Measurements from ENCODE around the gene MRM2. TPM values are rescaled to one million over a fixed set of nuclear protein-coding genes. Genes with fewer than 3 reads are reported as not detected.

MRM2 gene
- total RNA-seq, 2 donors from 2014 or later, result 20.9 to 40.2 TPM

DNA sequence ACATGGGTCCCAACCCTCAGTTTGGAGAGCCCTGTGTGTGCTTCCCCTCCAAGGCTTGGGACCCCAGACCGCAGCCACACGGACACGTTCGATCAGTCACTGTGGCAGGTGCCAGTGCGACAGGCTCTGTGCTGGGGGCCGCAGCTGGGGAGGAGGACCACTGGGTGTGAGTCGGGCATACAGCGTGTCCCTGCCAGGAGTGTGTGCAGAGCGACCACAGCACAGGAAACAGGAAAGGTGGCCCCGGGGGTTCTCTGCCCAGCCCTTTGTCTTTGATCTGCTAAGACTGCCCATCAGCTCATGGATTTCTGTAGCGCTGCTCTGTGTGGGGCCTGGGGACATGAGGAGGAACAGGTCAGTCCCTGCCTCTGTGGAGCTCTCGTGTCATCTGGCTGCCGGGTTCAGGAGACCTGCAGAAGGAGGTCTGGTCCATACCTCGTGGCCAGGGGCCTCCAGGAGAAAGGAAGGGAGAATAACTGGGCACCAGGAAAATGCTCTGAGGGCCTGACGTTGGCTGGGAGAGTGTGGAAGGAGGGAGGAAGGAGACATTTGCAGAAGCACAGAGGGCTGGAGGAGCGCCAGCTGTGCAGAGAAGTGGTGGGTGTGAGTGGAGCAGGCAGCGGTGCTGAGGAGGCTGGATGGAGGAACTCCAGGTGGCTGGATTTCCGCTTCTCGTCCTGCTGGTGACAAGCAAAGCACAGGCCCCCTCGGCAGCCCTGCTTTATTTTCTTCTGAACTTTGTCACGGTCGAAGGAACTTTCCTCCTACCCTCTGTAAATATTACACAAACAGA is 4.1 kb upstream of the MRM2 start:
- H3K27me3 Mint-ChIP-seq, result no peaks in the 10 kb centered on the region
- H3K4me3 Mint-ChIP-seq, result no peak overlapping the region
- H3K9me3 Mint-ChIP-seq, result no peaks in the 10 kb centered on the region
- H3K4me1 Mint-ChIP-seq, result peaks cover 7% of the 10 kb centered on the region
- H3K27ac Mint-ChIP-seq, result no peak overlapping the region
- no peak for ATAC-seq (replicated peaks)
- no peaks in the 10 kb centered on the region for H3K36me3 Mint-ChIP-seq (ENCODE audit: low read depth)

- no peak for ATAC-seq (replicated peaks)
- H3K4me1 Mint-ChIP-seq, result peaks cover 7% of the 10 kb centered on the region
- H3K4me3 Mint-ChIP-seq, result no peak overlapping the region
- no peak overlapping the region for H3K27ac Mint-ChIP-seq
- no peaks in the 10 kb centered on the region for H3K27me3 Mint-ChIP-seq
- no peaks in the 10 kb centered on the region for H3K9me3 Mint-ChIP-seq
- H3K36me3 Mint-ChIP-seq (ENCODE audit: low read depth), result peaks cover 5% of the 10 kb centered on the region
Observed at GRCh38 chr7:2244404-2244995, 2.5 kb upstream of the MRM2 start.

DNA sequence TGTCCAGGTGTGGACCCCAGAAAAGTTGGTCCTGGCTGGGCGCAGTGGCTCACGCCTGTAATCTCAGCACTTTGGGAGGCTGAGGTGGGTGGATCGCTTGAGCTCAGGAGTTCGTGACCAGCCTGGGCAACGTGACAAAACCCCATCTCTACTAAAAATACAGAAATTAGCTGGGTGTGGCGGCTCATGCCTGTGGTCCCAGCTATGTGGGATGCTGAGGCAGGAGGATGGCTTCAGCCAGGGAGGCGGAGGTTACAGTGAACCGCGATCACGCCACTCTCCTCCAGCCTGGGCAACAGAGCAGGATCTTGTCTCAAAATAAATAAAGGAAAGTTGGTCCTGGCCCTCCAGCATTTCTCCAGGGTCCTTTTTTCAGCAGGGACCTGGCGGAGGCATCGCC is 1.5 kb upstream of the MRM2 start:
- no peaks in the 10 kb centered on the region for H3K4me1 Mint-ChIP-seq
- peak overlapping the region; percentile 93 for H3K4me3 Mint-ChIP-seq
- no peaks in the 10 kb centered on the region for H3K27me3 Mint-ChIP-seq
- H3K36me3 Mint-ChIP-seq (ENCODE audit: low read depth), result peaks cover 15% of the 10 kb centered on the region
- no peaks in the 10 kb centered on the region for H3K9me3 Mint-ChIP-seq
- ATAC-seq (replicated peaks), result no peak
- H3K27ac Mint-ChIP-seq, result no peak overlapping the region

DNA sequence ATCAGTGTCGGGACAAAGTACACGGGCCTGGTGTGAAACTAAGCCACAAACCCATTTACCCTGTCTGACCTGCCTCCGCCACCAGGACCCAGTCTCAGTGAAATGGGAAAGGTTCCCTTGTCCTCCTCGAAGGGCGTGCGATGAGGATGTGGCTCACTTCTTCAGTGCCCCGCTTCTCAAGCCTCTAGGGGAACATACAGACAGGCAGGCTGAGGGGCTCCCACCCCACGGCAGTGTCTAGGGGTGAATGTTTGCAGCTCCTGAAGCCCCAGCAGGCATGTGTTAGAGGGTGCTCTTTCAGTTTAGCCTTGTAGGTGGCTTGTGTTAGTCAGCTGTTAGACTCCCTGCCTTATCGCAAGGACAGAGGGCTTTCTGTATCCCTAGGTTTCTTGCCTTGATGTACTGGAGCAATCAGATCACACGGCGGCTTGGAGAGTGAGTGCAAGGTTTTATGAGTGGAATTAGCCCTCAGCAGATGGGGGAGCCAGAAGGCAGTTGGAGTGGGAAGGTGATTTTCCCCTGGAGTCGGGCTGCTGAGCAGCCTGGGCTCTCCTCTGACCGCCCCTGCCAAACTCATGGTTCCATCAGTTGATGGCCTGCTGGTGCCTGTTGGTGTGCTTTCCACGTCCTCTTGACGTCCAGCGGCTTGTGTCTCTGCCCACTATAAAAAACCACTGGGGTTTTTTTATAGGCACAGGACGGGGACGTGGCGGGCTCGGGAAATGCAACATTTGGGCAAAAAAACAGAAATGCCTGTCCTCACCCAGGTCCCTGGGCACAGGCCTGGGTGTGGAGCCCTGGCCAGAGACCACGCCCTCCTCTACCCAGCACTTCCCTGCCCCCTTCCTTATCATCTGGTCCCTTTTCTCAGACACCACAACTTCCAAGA is 780 bp upstream of the MRM2 start:
- Mint-ChIP-seq H3K4me3 (peak overlapping the region; percentile 93), H3K27me3 (no peaks in the 10 kb centered on the region), H3K9me3 (no peaks in the 10 kb centered on the region), H3K27ac (peak overlapping the region; percentile 87), H3K4me1 (no peaks in the 10 kb centered on the region), H3K36me3 (ENCODE audit: low read depth) (peaks cover 22% of the 10 kb centered on the region)
- peak; percentile 50 for ATAC-seq (replicated peaks)

DNA sequence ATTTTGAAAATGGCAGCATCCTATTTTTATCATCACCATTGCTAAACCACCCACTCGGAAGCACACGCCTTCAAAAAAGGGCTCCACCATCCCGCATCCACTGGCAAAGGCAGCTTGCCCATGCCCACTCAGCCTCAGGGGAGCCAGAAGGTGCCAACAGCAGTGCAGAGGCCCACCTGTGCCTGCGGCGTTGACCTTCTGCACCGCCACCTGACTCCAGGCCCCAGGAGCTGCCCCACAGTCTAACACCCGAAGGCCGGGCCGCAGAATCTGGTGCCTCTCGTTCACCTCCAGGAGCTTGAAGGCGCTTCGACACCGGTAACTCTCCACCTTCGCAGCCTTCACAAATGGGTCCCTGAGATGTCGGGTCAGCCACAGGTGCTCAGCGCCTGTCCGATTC is 2.8 kb downstream of the MRM2 start:
- Mint-ChIP-seq H3K27ac (no peak overlapping the region), H3K4me3 (no peak overlapping the region), H3K36me3 (ENCODE audit: low read depth) (peaks cover 56% of the 10 kb centered on the region), H3K9me3 (no peaks in the 10 kb centered on the region), H3K4me1 (no peaks in the 10 kb centered on the region), H3K27me3 (no peaks in the 10 kb centered on the region)
- ATAC-seq (replicated peaks), result no peak

DNA sequence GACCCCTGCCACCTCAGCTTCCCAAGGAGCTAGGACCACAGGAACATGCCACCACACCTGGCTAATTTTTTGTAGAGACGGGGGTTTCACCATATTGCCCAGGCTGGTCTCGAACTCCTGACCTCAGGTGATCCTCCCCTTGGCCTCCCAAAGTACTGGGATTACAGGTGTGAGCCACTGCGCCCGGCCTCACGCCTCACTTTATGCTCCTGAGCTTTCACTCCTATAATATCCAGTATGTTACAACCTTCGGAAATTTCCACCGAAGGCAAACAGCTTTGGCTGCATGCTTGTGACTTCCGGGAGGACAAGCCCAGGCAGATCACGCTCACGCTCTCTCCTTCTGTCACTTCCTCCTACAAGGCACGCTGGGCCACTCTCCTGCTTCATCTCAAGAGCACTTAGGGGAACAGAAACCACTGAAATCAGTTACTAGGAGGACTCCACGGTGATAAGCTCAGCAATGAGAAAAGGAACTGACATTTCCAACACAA is 4.8 kb downstream of the MRM2 start:
- Mint-ChIP-seq H3K9me3 (no peaks in the 10 kb centered on the region), H3K36me3 (ENCODE audit: low read depth) (peaks cover 64% of the 10 kb centered on the region), H3K27ac (no peak overlapping the region), H3K4me1 (no peaks in the 10 kb centered on the region), H3K4me3 (no peak overlapping the region), H3K27me3 (no peaks in the 10 kb centered on the region)
- ATAC-seq (replicated peaks), result no peak

GRCh38 chr7:2233926-2234325 is 8.1 kb downstream of the MRM2 start:
- Mint-ChIP-seq H3K27ac (peak overlapping the region; percentile 92), H3K9me3 (no peaks in the 10 kb centered on the region), H3K36me3 (ENCODE audit: low read depth) (peaks cover 66% of the 10 kb centered on the region), H3K27me3 (no peaks in the 10 kb centered on the region), H3K4me1 (peaks cover 9% of the 10 kb centered on the region), H3K4me3 (peak overlapping the region; percentile 91)
- ATAC-seq (replicated peaks), result no peak

DNA sequence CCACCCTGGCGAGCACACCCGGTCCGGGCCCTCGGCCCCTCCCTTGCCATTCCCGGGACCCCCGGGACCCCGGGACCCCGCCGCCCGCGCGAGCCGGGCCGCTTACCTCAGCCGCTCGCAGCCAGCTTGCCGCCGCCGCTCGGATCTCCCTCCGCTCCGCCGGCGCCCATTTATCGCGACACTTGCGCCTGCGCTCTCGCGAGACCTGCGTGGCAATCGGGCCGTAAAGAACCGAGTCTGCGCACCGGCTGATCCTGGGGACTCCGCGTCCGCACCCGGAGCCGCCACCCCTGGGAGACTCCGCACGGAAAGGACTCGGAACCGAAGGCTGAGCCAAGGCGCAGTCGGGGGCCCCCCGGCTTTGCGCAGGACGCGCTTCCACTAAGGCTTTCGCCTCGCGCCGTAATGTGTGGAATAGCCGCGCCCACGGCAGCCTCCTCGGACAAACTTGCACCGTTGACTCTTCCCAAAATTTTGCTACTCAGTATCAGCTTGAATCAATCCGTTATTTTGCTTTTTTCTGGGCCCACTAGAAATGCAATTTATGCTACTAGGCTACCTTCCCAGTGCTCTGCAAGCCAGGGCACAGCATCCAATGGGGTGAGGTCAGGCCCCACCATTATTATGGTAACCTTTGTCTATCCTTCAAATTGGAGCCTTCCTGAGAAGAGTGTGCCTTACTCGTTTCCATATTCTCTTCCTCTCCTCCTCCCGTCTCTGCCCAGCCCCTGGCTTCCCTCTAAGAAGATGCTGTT is 9.1 kb downstream of the MRM2 start, which contains the start of gene MAD1L1:
MAD1L1 (minus strand) TSS at position 180 of the 755 bp plus-strand sequence. CDS start 2,812 bp downstream, outside the sequence.
- Mint-ChIP-seq H3K36me3 (ENCODE audit: low read depth) (peaks cover 61% of the 10 kb centered on the region), H3K4me3 (peak within 1 kb of the TSS; percentile 91), H3K9me3 (no peaks in the 10 kb centered on the region), H3K4me1 (peaks cover 9% of the 10 kb centered on the region), H3K27ac (peak within 1 kb of the TSS; percentile 92), H3K27me3 (no peaks in the 10 kb centered on the region)
- ATAC-seq (replicated peaks), result peak; percentile 96

- ATAC-seq (replicated peaks), result peak; percentile 61
- H3K9me3 Mint-ChIP-seq, result no peaks in the 10 kb centered on the region
- peaks cover 58% of the 10 kb centered on the region for H3K36me3 Mint-ChIP-seq (ENCODE audit: low read depth)
- peak overlapping the region; percentile 91 for H3K4me3 Mint-ChIP-seq
- H3K4me1 Mint-ChIP-seq, result peaks cover 9% of the 10 kb centered on the region
- peak overlapping the region; percentile 78 for H3K27ac Mint-ChIP-seq
- H3K27me3 Mint-ChIP-seq, result no peaks in the 10 kb centered on the region
Observed at GRCh38 chr7:2231992-2232765, 9.8 kb downstream of the MRM2 start.

DNA sequence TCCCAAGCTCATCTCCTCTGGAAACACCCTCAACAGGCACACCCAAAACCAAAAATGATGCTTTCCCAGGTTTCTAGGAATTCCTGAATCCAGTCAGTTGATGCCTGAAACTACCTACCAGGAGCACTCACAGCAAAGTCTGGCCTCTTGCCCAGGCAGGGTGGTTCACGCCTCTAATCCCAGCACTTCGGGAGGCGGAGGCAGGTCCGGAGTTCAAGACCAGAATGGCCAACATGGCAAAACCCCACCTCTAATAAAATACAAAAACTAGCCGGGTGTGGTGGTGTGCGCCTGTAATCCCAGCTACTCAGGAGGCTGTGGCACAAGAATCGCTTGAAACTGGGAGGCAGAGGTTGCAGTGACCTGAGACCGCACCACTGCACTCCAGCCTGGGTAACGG is 11.1 kb downstream of the MRM2 start:
- Mint-ChIP-seq H3K4me1 (peaks cover 9% of the 10 kb centered on the region), H3K9me3 (no peaks in the 10 kb centered on the region), H3K27me3 (no peaks in the 10 kb centered on the region), H3K27ac (no peak overlapping the region), H3K36me3 (ENCODE audit: low read depth) (peaks cover 54% of the 10 kb centered on the region), H3K4me3 (no peak overlapping the region)
- no peak for ATAC-seq (replicated peaks)

GRCh38 chr7:2230226-2230625 is 11.8 kb downstream of the MRM2 start:
- H3K27me3 Mint-ChIP-seq, result no peaks in the 10 kb centered on the region
- peaks cover 9% of the 10 kb centered on the region for H3K4me1 Mint-ChIP-seq
- ATAC-seq (replicated peaks), result no peak
- no peak overlapping the region for H3K27ac Mint-ChIP-seq
- H3K9me3 Mint-ChIP-seq, result no peaks in the 10 kb centered on the region
- peaks cover 54% of the 10 kb centered on the region for H3K36me3 Mint-ChIP-seq (ENCODE audit: low read depth)
- peak overlapping the region; percentile 7 for H3K4me3 Mint-ChIP-seq

- no peaks in the 10 kb centered on the region for H3K9me3 Mint-ChIP-seq
- no peak for ATAC-seq (replicated peaks)
- H3K4me1 Mint-ChIP-seq, result peaks cover 9% of the 10 kb centered on the region
- no peak overlapping the region for H3K4me3 Mint-ChIP-seq
- H3K27ac Mint-ChIP-seq, result no peak overlapping the region
- H3K36me3 Mint-ChIP-seq (ENCODE audit: low read depth), result peaks cover 50% of the 10 kb centered on the region
- H3K27me3 Mint-ChIP-seq, result no peaks in the 10 kb centered on the region
Observed at GRCh38 chr7:2229467-2229866, 12.5 kb downstream of the MRM2 start.

- no peaks in the 10 kb centered on the region for H3K9me3 Mint-ChIP-seq
- H3K27ac Mint-ChIP-seq, result no peak overlapping the region
- peaks cover 51% of the 10 kb centered on the region for H3K36me3 Mint-ChIP-seq (ENCODE audit: low read depth)
- no peak overlapping the region for H3K4me3 Mint-ChIP-seq
- H3K27me3 Mint-ChIP-seq, result no peaks in the 10 kb centered on the region
- peaks cover 9% of the 10 kb centered on the region for H3K4me1 Mint-ChIP-seq
- ATAC-seq (replicated peaks), result no peak
Observed at GRCh38 chr7:2228921-2229320, 13.1 kb downstream of the MRM2 start.

Data from activated T-helper 17 cell treated with anti-CD3 and anti-CD28 coated beads, Interleukin-2, amount 50 U/mL, for 72 hours (primary cell).